ENCODE results near the gene CXCL10. TPM values are rescaled to one million over a fixed set of nuclear protein-coding genes. Genes with fewer than 3 reads are reported as not detected.
"Not testable (repeated sequence)": the region's sequence is repeated elsewhere in the genome, so short reads cannot be mapped to it uniquely, and the experiment has no call there.

CXCL10 gene
- total RNA-seq, 1 experiment from 2014 or later, result 6.7 TPM

GRCh38 chr4:76001700-76002099 lies 21.6 kb downstream of the CXCL10 start:
- Mint-ChIP-seq H3K27ac (ENCODE audit: unreplicated experiment) (no peak overlapping the region), H3K36me3 (ENCODE audit: insufficient read depth, unreplicated experiment) (no peaks in the 10 kb centered on the region), H3K4me1 (ENCODE audit: low read depth, unreplicated experiment) (peaks cover 34% of the 10 kb centered on the region), H3K9me3 (ENCODE audit: low read depth, unreplicated experiment) (peaks cover 2% of the 10 kb centered on the region), H3K27me3 (ENCODE audit: unreplicated experiment) (no peaks in the 10 kb centered on the region), H3K4me3 (ENCODE audit: low read depth, unreplicated experiment) (no peak overlapping the region)
- intact Hi-C loops (cut with micrococcal nuclease; ENCODE audit: unreplicated experiment), result no loop called here
- BruUV-seq (replicated peaks), result no TSS peak
- CTCF ChIA-PET, result interaction anchor here (0.5 kb wide), 1 partner anchor 976 kb away, joined by 3 read pairs; no protein-coding TSS in a partner anchor
- TF ChIP-seq, protein P1, sequence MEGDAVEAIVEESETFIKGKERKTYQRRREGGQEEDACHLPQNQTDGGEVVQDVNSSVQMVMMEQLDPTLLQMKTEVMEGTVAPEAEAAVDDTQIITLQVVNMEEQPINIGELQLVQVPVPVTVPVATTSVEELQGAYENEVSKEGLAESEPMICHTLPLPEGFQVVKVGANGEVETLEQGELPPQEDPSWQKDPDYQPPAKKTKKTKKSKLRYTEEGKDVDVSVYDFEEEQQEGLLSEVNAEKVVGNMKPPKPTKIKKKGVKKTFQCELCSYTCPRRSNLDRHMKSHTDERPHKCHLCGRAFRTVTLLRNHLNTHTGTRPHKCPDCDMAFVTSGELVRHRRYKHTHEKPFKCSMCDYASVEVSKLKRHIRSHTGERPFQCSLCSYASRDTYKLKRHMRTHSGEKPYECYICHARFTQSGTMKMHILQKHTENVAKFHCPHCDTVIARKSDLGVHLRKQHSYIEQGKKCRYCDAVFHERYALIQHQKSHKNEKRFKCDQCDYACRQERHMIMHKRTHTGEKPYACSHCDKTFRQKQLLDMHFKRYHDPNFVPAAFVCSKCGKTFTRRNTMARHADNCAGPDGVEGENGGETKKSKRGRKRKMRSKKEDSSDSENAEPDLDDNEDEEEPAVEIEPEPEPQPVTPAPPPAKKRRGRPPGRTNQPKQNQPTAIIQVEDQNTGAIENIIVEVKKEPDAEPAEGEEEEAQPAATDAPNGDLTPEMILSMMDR (IDR thresholded peaks at IDR 0.05; ENCODE audit: unreplicated experiment), result no peak
- no peak for DNase-seq

- Mint-ChIP-seq H3K27ac (ENCODE audit: unreplicated experiment) (no peak overlapping the region), H3K27me3 (ENCODE audit: unreplicated experiment) (peaks cover 2% of the 10 kb centered on the region), H3K4me1 (ENCODE audit: low read depth, unreplicated experiment) (peaks cover 32% of the 10 kb centered on the region), H3K4me3 (ENCODE audit: low read depth, unreplicated experiment) (no peak overlapping the region), H3K9me3 (ENCODE audit: low read depth, unreplicated experiment) (peaks cover 2% of the 10 kb centered on the region), H3K36me3 (ENCODE audit: insufficient read depth, unreplicated experiment) (no peaks in the 10 kb centered on the region)
- intact Hi-C loops (cut with micrococcal nuclease; ENCODE audit: unreplicated experiment), result no loop called here
- CTCF ChIA-PET, result interaction anchor here (0.8 to 1.5 kb wide), 3 partner anchors 15 to 87 kb away, joined by 3 to 4 read pairs (median 3); no protein-coding TSS in a partner anchor
- TF ChIP-seq, protein P1 (IDR thresholded peaks at IDR 0.05; ENCODE audit: unreplicated experiment), result no peak
- no peak for DNase-seq
- BruUV-seq (replicated peaks), result no TSS peak
These were observed 23.0 kb downstream of the CXCL10 start for GRCh38 chr4:76000279-76000678.

- intact Hi-C loops (cut with micrococcal nuclease; ENCODE audit: unreplicated experiment); H3K36me3 Mint-ChIP-seq (ENCODE audit: insufficient read depth, unreplicated experiment); BruUV-seq (replicated peaks); H3K9me3 Mint-ChIP-seq (ENCODE audit: low read depth, unreplicated experiment); DNase-seq; CTCF ChIA-PET; H3K27ac Mint-ChIP-seq (ENCODE audit: unreplicated experiment); H3K4me3 Mint-ChIP-seq (ENCODE audit: low read depth, unreplicated experiment): not testable (repeated sequence)
- peaks cover 24% of the 10 kb centered on the region for H3K4me1 Mint-ChIP-seq (ENCODE audit: low read depth, unreplicated experiment)
- peaks cover 13% of the 10 kb centered on the region for H3K27me3 Mint-ChIP-seq (ENCODE audit: unreplicated experiment)
These were observed 24.7 kb downstream of the CXCL10 start for GRCh38 chr4:75998525-75999147.

- DNase-seq, result no peak
- H3K9me3 Mint-ChIP-seq (ENCODE audit: low read depth, unreplicated experiment), result peaks cover 2% of the 10 kb centered on the region
- no peak overlapping the region for H3K27ac Mint-ChIP-seq (ENCODE audit: unreplicated experiment)
- intact Hi-C loops (cut with micrococcal nuclease; ENCODE audit: unreplicated experiment), result no loop called here
- no peak overlapping the region for H3K4me3 Mint-ChIP-seq (ENCODE audit: low read depth, unreplicated experiment)
- H3K27me3 Mint-ChIP-seq (ENCODE audit: unreplicated experiment), result peaks cover 13% of the 10 kb centered on the region
- TF ChIP-seq, protein P1 (IDR thresholded peaks at IDR 0.05; ENCODE audit: unreplicated experiment), result no peak
- BruUV-seq (replicated peaks), result no TSS peak
- peaks cover 22% of the 10 kb centered on the region for H3K4me1 Mint-ChIP-seq (ENCODE audit: low read depth, unreplicated experiment)
- no peaks in the 10 kb centered on the region for H3K36me3 Mint-ChIP-seq (ENCODE audit: insufficient read depth, unreplicated experiment)
- CTCF ChIA-PET, result no interaction called here
These were observed 25.4 kb downstream of the CXCL10 start for GRCh38 chr4:75997946-75998345.

- BruUV-seq (replicated peaks), result no TSS peak
- Mint-ChIP-seq H3K4me3 (ENCODE audit: low read depth, unreplicated experiment) (no peak overlapping the region), H3K9me3 (ENCODE audit: low read depth, unreplicated experiment) (no peaks in the 10 kb centered on the region), H3K27me3 (ENCODE audit: unreplicated experiment) (peaks cover 13% of the 10 kb centered on the region), H3K27ac (ENCODE audit: unreplicated experiment) (no peak overlapping the region), H3K4me1 (ENCODE audit: low read depth, unreplicated experiment) (peaks cover 22% of the 10 kb centered on the region), H3K36me3 (ENCODE audit: insufficient read depth, unreplicated experiment) (no peaks in the 10 kb centered on the region)
- TF ChIP-seq, protein P1 (IDR thresholded peaks at IDR 0.05; ENCODE audit: unreplicated experiment), result no peak
- intact Hi-C loops (cut with micrococcal nuclease; ENCODE audit: unreplicated experiment), result no loop called here
- CTCF ChIA-PET, result interaction anchor here (2.2 kb wide), 1 partner anchor 90 kb away, joined by 17 read pairs; no protein-coding TSS in a partner anchor
- no peak for DNase-seq
These were observed 26.2 kb downstream of the CXCL10 start for GRCh38 chr4:75997081-75997480.

Measured in Calu3 (cell line).